ENCODE results near the gene ICAM1.

- TF ChIP-seq CTCF (IDR thresholded peaks at IDR 0.05) = no peak
- no peak for TF ChIP-seq POLR2A (IDR thresholded peaks at IDR 0.05)
These were observed 45.5 kb downstream of the ICAM1 start for GRCh38 chr19:10316229-10317044.

All from uterus (tissue), 2 donors.